HEK293 (cell line): ENCODE results near the gene ETNK2.

Source experiments
- CTCF ChIA-PET: fragments of 350-600 bp; formaldehyde crosslinking; extraction: SDS; loops from one replicate; lab custom pipeline; 2021; ENCODE audit warnings: antibody characterized with exemption; lab: Yijun Ruan, JAX
- POLR2A ChIA-PET: fragments of 300-600 bp; formaldehyde crosslinking; extraction: SDS; loops from one replicate; lab custom pipeline; 2020; ENCODE audit warnings: antibody characterized with exemption, inconsistent platforms; lab: Yijun Ruan, JAX
- H3K27ac ChIP-seq: fragments of 200-500 bp; sonication (Bioruptor generic); 2 replicates; pipeline ENCODE4 v1.5.1; 2014; ENCODE audit warnings: low read depth, low read length, control low read depth, inconsistent platforms; ENCODE audit errors: extremely low read depth
- H3K36me3 ChIP-seq, 2 experiments: fragments of 200-500 bp in 1 of 2; sonication (Bioruptor generic) in 1 of 2; 1 replicate in 1 of 2; 2 replicates in 1 of 2; pipeline ENCODE4 v1.5.1; 2014 to 2017; ENCODE audit warnings: inconsistent platforms in 2 of 2, low read length in 2 of 2; ENCODE audit not compliant: control insufficient read depth in 2 of 2, insufficient read depth in 1 of 2
- H3K4me1 ChIP-seq: fragments of 200-500 bp; sonication (Bioruptor generic); 2 replicates; pipeline ENCODE4 v1.5.1; 2014; ENCODE audit warnings: mild to moderate bottlenecking, low read length, inconsistent platforms; ENCODE audit not compliant: control insufficient read depth, insufficient read depth
- H3K4me3 ChIP-seq: 2 replicates; pipeline ENCODE4 v1.5.1; 2011; ENCODE audit warnings: low read depth, mild to moderate bottlenecking, control low read depth, low read length, moderate library complexity
- H3K9me3 ChIP-seq: fragments of 200-500 bp; sonication (Bioruptor generic); 2 replicates; pipeline ENCODE4 v1.5.1; 2014; ENCODE audit warnings: low read depth, low read length, inconsistent platforms; ENCODE audit not compliant: control insufficient read depth, insufficient read depth
- GLIS1 ChIP-seq: fragments of 450-650 bp; formaldehyde crosslinking; IDR thresholded peaks from 2 replicates; pipeline ENCODE4 v1.5.1; 2016; ENCODE audit warnings: missing biosample characterization, missing genetic modification characterization
- HOXD13 ChIP-seq: sonication (generic); formaldehyde crosslinking; IDR thresholded peaks from 2 replicates; pipeline ENCODE4 v1.8.0; 2022; ENCODE audit warnings: missing genetic modification reagents, borderline replicate concordance
- OSR2 ChIP-seq: fragments of 450-650 bp; formaldehyde crosslinking; IDR thresholded peaks from 2 replicates; pipeline ENCODE4 v1.5.1; 2016; ENCODE audit warnings: missing biosample characterization, missing genetic modification characterization
- PRDM1 ChIP-seq: fragments of 450-650 bp; formaldehyde crosslinking; IDR thresholded peaks from 2 replicates; pipeline ENCODE4; 2016; ENCODE audit warnings: missing biosample characterization, missing genetic modification characterization
- RBAK ChIP-seq: fragments of 450-650 bp; formaldehyde crosslinking; IDR thresholded peaks from 2 replicates; pipeline ENCODE4 v1.5.1; 2016; ENCODE audit warnings: missing biosample characterization, missing genetic modification characterization
- ZFP3 ChIP-seq: fragments of 450-650 bp; formaldehyde crosslinking; IDR thresholded peaks from 2 replicates; pipeline ENCODE4 v1.5.1; 2016; ENCODE audit warnings: low read depth, missing biosample characterization, missing genetic modification characterization
- ZIC2 ChIP-seq: fragments of 450-650 bp; formaldehyde crosslinking; IDR thresholded peaks from 2 replicates; pipeline ENCODE4 v1.5.1; 2016; ENCODE audit warnings: missing biosample characterization, missing genetic modification characterization
- ZNF133 ChIP-seq: fragments of 450-650 bp; formaldehyde crosslinking; IDR thresholded peaks from 2 replicates; pipeline ENCODE4 v1.5.1; 2016; ENCODE audit warnings: missing biosample characterization, missing genetic modification characterization
- ZNF146 ChIP-seq: fragments of 450-650 bp; formaldehyde crosslinking; IDR thresholded peaks from 2 replicates; pipeline ENCODE4 v1.5.1; 2016; ENCODE audit warnings: missing biosample characterization, missing genetic modification characterization
- ZNF155 ChIP-seq: fragments of 450-650 bp; formaldehyde crosslinking; IDR thresholded peaks from 2 replicates; pipeline ENCODE4 v1.5.1; 2016; ENCODE audit warnings: missing biosample characterization, missing genetic modification characterization
- ZNF214 ChIP-seq: fragments of 450-650 bp; formaldehyde crosslinking; IDR thresholded peaks from 2 replicates; pipeline ENCODE4 v1.5.1; 2017; ENCODE audit warnings: missing biosample characterization, mild to moderate bottlenecking, missing genetic modification characterization, borderline replicate concordance
- ZNF24 ChIP-seq: fragments of 450-650 bp; formaldehyde crosslinking; IDR thresholded peaks from 2 replicates; pipeline ENCODE4 v1.5.1; 2016; ENCODE audit warnings: missing biosample characterization, missing genetic modification characterization
- ZNF341 ChIP-seq: fragments of 450-650 bp; formaldehyde crosslinking; IDR thresholded peaks from 2 replicates; pipeline ENCODE4; 2016; ENCODE audit warnings: low read depth, missing biosample characterization, missing genetic modification characterization
- ZNF37A ChIP-seq: fragments of 450-650 bp; IDR thresholded peaks from 2 replicates; pipeline ENCODE4 v1.5.1; 2018; ENCODE audit warnings: missing biosample characterization, missing genetic modification characterization
- ZNF394 ChIP-seq: fragments of 450-650 bp; formaldehyde crosslinking; IDR thresholded peaks from 2 replicates; pipeline ENCODE4 v1.5.1; 2016; ENCODE audit warnings: missing biosample characterization, missing genetic modification characterization, mild to moderate bottlenecking, moderate library complexity, borderline replicate concordance
- ZNF521 ChIP-seq: fragments of 450-650 bp; formaldehyde crosslinking; IDR thresholded peaks from 2 replicates; pipeline ENCODE4 v1.5.1; 2017; ENCODE audit warnings: missing biosample characterization, mild to moderate bottlenecking, missing genetic modification characterization
- ZNF530 ChIP-seq: fragments of 450-650 bp; formaldehyde crosslinking; IDR thresholded peaks from 2 replicates; pipeline ENCODE4 v1.5.1; 2016; ENCODE audit warnings: low read depth, missing biosample characterization, missing genetic modification characterization
- ZNF558 ChIP-seq: fragments of 450-650 bp; formaldehyde crosslinking; IDR thresholded peaks from 2 replicates; pipeline ENCODE4 v1.5.1; 2016; ENCODE audit warnings: missing biosample characterization, missing genetic modification characterization
- ZNF560 ChIP-seq: fragments of 450-650 bp; formaldehyde crosslinking; IDR thresholded peaks from 2 replicates; pipeline ENCODE4 v1.5.1; 2017; ENCODE audit warnings: missing biosample characterization, missing genetic modification characterization, borderline replicate concordance
- ZNF654 ChIP-seq: fragments of 450-650 bp; formaldehyde crosslinking; IDR thresholded peaks from 2 replicates; pipeline ENCODE4 v1.5.1; 2016; ENCODE audit warnings: low read depth, missing biosample characterization, missing genetic modification characterization
- ZNF670 ChIP-seq: fragments of 450-650 bp; formaldehyde crosslinking; IDR thresholded peaks from 2 replicates; pipeline ENCODE4 v1.5.1; 2016; ENCODE audit warnings: missing biosample characterization, missing genetic modification characterization, low read depth
- TF ChIP-seq, protein P1 (sequence below): fragments of 450-650 bp; formaldehyde crosslinking; IDR thresholded peaks from 2 replicates; pipeline ENCODE4 v1.5.1; 2016; ENCODE audit warnings: missing biosample characterization, missing genetic modification characterization
- TF ChIP-seq, protein P2 (sequence below): fragments of 450-650 bp; formaldehyde crosslinking; IDR thresholded peaks from 2 replicates; pipeline ENCODE4 v1.5.1; 2016; ENCODE audit warnings: missing biosample characterization, missing genetic modification characterization
- TF ChIP-seq, protein P3 (sequence below): fragments of 450-650 bp; formaldehyde crosslinking; IDR thresholded peaks from 2 replicates; pipeline ENCODE4 v1.5.1; 2016; ENCODE audit warnings: missing biosample characterization, missing genetic modification characterization
- TF ChIP-seq, protein P4 (sequence below): fragments of 450-650 bp; IDR thresholded peaks from 2 replicates; pipeline ENCODE4 v1.5.1; 2018; ENCODE audit warnings: missing biosample characterization, missing genetic modification characterization
- TF ChIP-seq, protein P5 (sequence below): fragments of 450-650 bp; formaldehyde crosslinking; IDR thresholded peaks from 2 replicates; pipeline ENCODE4 v1.5.1; 2017; ENCODE audit warnings: missing biosample characterization, missing genetic modification characterization

ETNK2 gene

DNA sequence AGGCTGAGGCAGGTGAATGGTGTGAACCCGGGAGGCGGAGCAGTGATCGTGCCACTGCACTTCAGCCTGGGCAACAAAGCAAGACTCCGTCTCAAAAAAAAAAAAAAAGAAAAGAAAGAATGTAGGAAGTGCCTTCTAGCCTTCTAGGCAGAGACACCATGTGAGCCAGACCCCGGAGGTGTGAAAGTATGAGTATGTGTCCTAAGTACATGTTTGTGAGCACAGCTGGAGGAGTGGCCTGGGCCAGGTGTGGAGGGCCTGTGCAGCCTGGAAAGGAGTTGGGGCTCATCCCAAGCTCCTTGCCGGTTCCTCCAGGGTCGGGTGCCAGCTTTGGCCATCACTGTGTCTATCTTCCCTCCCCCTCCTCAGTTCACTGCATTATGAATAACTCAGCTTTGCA, 66.0 kb downstream of the ETNK2 start (continued):
- TF ChIP-seq ZNF394 (tag by site-specific recombination) (no peak), ZNF133 (no peak), ZFP3 (no peak), GLIS1 (tag by site-specific recombination) (no peak)
- TF ChIP-seq, protein P1, sequence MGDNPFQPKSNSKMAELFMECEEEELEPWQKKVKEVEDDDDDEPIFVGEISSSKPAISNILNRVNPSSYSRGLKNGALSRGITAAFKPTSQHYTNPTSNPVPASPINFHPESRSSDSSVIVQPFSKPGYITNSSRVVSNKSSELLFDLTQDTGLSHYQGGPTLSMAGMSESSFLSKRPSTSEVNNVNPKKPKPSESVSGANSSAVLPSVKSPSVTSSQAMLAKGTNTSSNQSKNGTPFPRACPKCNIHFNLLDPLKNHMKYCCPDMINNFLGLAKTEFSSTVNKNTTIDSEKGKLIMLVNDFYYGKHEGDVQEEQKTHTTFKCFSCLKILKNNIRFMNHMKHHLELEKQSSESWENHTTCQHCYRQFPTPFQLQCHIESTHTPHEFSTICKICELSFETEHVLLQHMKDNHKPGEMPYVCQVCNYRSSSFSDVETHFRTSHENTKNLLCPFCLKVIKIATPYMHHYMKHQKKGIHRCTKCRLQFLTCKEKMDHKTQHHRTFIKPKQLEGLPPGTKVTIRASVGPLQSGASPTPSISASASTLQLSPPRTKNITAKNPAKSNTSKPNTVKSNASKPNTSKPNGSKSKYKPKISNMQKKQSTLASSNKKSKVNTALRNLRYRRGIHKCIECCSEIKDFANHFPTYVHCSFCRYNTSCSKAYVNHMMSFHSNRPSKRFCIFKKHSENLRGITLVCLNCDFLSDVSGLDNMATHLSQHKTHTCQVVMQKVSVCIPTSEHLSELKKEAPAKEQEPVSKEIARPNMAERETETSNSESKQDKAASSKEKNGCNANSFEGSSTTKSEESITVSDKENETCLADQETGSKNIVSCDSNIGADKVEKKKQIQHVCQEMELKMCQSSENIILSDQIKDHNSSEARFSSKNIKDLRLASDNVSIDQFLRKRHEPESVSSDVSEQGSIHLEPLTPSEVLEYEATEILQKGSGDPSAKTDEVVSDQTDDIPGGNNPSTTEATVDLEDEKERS: no peak
- TF ChIP-seq, all 188 proteins: peak for 0

DNA sequence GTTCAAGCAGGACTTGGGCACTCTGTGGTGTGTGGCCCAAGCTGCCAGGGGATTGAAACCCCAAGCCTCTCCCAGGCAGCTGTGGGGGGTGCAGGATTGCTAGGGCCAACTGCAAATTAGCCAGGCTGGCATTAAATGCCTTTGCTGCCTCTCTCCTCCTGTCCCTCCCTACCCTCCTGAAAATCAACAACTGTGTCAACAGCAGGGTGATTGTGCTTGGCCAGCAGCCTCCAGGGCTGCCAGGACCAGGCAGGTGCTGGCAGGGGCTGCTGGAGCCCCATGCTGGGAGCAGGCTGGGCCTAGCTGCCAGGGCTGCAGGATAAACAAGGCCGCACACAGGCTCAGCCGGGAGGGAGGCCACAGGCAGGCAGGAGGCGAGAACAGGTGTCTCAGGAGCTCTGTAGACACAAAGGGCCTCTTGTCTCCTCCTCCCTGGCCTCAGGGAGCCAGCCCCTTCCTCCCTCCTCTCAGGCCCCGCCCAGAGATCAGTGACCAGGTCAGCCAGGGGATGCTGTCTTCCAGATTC, 67.5 kb downstream of the ETNK2 start:
- CTCF ChIA-PET: no interaction called here
- POLR2A ChIA-PET: interaction anchor here (1.6 kb wide), 1 partner anchor 12 kb away, joined by 4 read pairs; the partner anchor contains the start of gene SOX13
- no peaks in the 10 kb centered on the region for H3K9me3 ChIP-seq
- H3K36me3 ChIP-seq: no peaks in the 10 kb centered on the region
- no peak overlapping the region for H3K4me3 ChIP-seq
- H3K4me1 ChIP-seq: peaks cover 22% of the 10 kb centered on the region
- H3K27ac ChIP-seq: peak overlapping the region; percentile 52
- 0 out of 2 replicates have a peak, but pooled peaks have one; percentile 18 for TF ChIP-seq ZNF341 (tag by site-specific recombination)
- TF ChIP-seq ZNF146 (tag by site-specific recombination): no peak
- no peak for TF ChIP-seq ZNF560 (tag by site-specific recombination)
- TF ChIP-seq ZNF521: no peak
- TF ChIP-seq, protein P2, sequence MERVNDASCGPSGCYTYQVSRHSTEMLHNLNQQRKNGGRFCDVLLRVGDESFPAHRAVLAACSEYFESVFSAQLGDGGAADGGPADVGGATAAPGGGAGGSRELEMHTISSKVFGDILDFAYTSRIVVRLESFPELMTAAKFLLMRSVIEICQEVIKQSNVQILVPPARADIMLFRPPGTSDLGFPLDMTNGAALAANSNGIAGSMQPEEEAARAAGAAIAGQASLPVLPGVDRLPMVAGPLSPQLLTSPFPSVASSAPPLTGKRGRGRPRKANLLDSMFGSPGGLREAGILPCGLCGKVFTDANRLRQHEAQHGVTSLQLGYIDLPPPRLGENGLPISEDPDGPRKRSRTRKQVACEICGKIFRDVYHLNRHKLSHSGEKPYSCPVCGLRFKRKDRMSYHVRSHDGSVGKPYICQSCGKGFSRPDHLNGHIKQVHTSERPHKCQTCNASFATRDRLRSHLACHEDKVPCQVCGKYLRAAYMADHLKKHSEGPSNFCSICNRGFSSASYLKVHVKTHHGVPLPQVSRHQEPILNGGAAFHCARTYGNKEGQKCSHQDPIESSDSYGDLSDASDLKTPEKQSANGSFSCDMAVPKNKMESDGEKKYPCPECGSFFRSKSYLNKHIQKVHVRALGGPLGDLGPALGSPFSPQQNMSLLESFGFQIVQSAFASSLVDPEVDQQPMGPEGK (tag by site-specific recombination): 0 out of 2 replicates have a peak, but pooled peaks have one; percentile 29
- no peak for TF ChIP-seq ZNF558
- TF ChIP-seq PRDM1: no peak
- no peak for TF ChIP-seq ZNF37A (tag by site-specific recombination)
- no peak for TF ChIP-seq ZNF394 (tag by site-specific recombination)
- TF ChIP-seq HOXD13 (CRISPR knock-in tag): no peak
- TF ChIP-seq ZIC2 (tag by site-specific recombination): peak; percentile 98
- no peak for TF ChIP-seq ZNF155 (tag by site-specific recombination)
- TF ChIP-seq ZNF24: no peak
- TF ChIP-seq ZNF530: no peak
- TF ChIP-seq ZNF214 (tag by site-specific recombination): no peak
- TF ChIP-seq, protein P3, sequence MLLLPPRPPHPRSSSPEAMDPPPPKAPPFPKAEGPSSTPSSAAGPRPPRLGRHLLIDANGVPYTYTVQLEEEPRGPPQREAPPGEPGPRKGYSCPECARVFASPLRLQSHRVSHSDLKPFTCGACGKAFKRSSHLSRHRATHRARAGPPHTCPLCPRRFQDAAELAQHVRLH (tag by site-specific recombination): no peak
- TF ChIP-seq, protein P4, sequence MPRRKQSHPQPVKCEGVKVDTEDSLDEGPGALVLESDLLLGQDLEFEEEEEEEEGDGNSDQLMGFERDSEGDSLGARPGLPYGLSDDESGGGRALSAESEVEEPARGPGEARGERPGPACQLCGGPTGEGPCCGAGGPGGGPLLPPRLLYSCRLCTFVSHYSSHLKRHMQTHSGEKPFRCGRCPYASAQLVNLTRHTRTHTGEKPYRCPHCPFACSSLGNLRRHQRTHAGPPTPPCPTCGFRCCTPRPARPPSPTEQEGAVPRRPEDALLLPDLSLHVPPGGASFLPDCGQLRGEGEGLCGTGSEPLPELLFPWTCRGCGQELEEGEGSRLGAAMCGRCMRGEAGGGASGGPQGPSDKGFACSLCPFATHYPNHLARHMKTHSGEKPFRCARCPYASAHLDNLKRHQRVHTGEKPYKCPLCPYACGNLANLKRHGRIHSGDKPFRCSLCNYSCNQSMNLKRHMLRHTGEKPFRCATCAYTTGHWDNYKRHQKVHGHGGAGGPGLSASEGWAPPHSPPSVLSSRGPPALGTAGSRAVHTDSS (tag by site-specific recombination): no peak
- TF ChIP-seq RBAK: no peak
- no peak for TF ChIP-seq ZNF654 (tag by site-specific recombination)
- TF ChIP-seq OSR2 (tag by site-specific recombination): no peak
- TF ChIP-seq, protein P5, sequence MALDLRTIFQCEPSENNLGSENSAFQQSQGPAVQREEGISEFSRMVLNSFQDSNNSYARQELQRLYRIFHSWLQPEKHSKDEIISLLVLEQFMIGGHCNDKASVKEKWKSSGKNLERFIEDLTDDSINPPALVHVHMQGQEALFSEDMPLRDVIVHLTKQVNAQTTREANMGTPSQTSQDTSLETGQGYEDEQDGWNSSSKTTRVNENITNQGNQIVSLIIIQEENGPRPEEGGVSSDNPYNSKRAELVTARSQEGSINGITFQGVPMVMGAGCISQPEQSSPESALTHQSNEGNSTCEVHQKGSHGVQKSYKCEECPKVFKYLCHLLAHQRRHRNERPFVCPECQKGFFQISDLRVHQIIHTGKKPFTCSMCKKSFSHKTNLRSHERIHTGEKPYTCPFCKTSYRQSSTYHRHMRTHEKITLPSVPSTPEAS (tag by site-specific recombination): no peak
- TF ChIP-seq, protein P1: no peak
- no peak for TF ChIP-seq ZNF670 (tag by site-specific recombination)
